ENCODE measurements around the gene ERCC8. TPM values are rescaled to one million over a fixed set of nuclear protein-coding genes. Genes with fewer than 3 reads are reported as not detected.

Gene ERCC8
- polyA plus RNA-seq, 3 donors = 5.5 to 16.8 (median 10.6) TPM

DNA sequence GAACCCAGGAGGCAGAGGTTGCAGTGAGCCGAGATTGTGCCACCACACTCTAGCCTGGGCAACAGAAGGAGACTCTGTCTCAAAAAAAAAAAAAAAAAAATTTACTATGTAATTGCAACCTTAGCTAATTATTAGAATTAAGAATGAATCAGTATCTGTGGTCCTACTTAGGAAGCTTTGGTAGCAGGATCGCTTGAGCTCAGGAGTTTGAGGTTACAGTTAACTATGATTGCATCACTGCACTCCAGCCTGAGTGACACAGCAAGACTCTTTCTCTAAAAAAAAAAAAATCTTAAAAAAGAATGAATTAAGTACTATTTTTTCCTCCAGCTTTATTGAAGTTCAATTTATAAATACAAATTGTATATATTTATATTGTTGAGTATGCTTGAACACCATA is 16.8 kb upstream of the ERCC8 start:
- H3K4me2 ChIP-seq (replicated peaks; ENCODE audit: extremely low read depth, low read length, poor library complexity, severe bottlenecking) = no peak overlapping the region
- peaks cover 0 to 6% of the 10 kb centered on the region in 2 donors for H3K9me3 ChIP-seq (replicated peaks in 1 of 2; ENCODE audit: control insufficient read depth in 1 of 2, insufficient read depth in 1 of 2, low read length in 2 of 2)
- H3K79me2 ChIP-seq (ENCODE audit: insufficient read depth, low read length) = no peaks in the 10 kb centered on the region
- no peak overlapping the region for H3K4me3 ChIP-seq (replicated peaks in 1 of 3; ENCODE audit: low read depth in 2 of 3, low read length in 3 of 3)
- no peak overlapping the region for H3K27ac ChIP-seq (ENCODE audit: low read depth in 1 of 2, low read length in 2 of 2)
- no peaks in the 10 kb centered on the region for H3K36me3 ChIP-seq (replicated peaks in 1 of 2; ENCODE audit: control insufficient read depth in 1 of 2, insufficient read depth in 2 of 2, low read length in 2 of 2)
- no peak overlapping the region for H3K27ac Mint-ChIP-seq
- no peak overlapping the region for H2AFZ ChIP-seq (ENCODE audit: insufficient read depth, low read depth, low read length, poor library complexity, severe bottlenecking)
- H4K20me1 ChIP-seq (ENCODE audit: insufficient read depth, low read length) = no peaks in the 10 kb centered on the region
- H3K36me3 Mint-ChIP-seq = no peaks in the 10 kb centered on the region
- no peak overlapping the region for H3K9ac ChIP-seq (ENCODE audit: insufficient read depth, low read length, poor library complexity, severe bottlenecking)
- no peaks in the 10 kb centered on the region for H3K27me3 ChIP-seq (ENCODE audit: control insufficient read depth in 2 of 2, insufficient read depth in 2 of 2, low read length in 2 of 2)
- intact Hi-C loops (cut with micrococcal nuclease) = no loop called here
- no peak for TF ChIP-seq CTCF (IDR thresholded peaks at IDR 0.05)
- peak; percentile 30 to 42 (median 33) for DNase-seq
- peaks cover 4 to 7% of the 10 kb centered on the region in 2 donors for H3K4me1 ChIP-seq (ENCODE audit: control insufficient read depth in 1 of 2, insufficient read depth in 2 of 2, low read length in 2 of 2)
- WGBS (ENCODE audit: insufficient coverage) = no CpG with 5 or more reads among the region's 2 CpGs
- H3K9me3 Mint-ChIP-seq = peaks cover 0 to 5% (median 5%) of the 10 kb centered on the region in 7 donors
- H3K4me1 Mint-ChIP-seq = peaks cover 4% of the 10 kb centered on the region
- no peak overlapping the region for H3K4me3 Mint-ChIP-seq
- H3K27me3 Mint-ChIP-seq (ENCODE audit: low read depth in 3 of 3) = no peaks in the 10 kb centered on the region

- Mint-ChIP-seq H3K9me3 (peaks cover 0 to 2% (median 0%) of the 10 kb centered on the region in 7 donors), H3K36me3 (no peaks in the 10 kb centered on the region), H3K4me3 (no peak overlapping the region), H3K27me3 (ENCODE audit: low read depth in 3 of 3) (no peaks in the 10 kb centered on the region), H3K27ac (no peak overlapping the region), H3K4me1 (peaks cover 4% of the 10 kb centered on the region)
- no peak overlapping the region for H3K27ac ChIP-seq (ENCODE audit: low read depth in 1 of 2, low read length in 2 of 2)
- no peak for DNase-seq
- no peaks in the 10 kb centered on the region for H3K36me3 ChIP-seq (replicated peaks in 1 of 2; ENCODE audit: control insufficient read depth in 1 of 2, insufficient read depth in 2 of 2, low read length in 2 of 2)
- H3K9me3 ChIP-seq (replicated peaks in 1 of 2; ENCODE audit: control insufficient read depth in 1 of 2, insufficient read depth in 1 of 2, low read length in 2 of 2) = no peaks in the 10 kb centered on the region
- H3K4me2 ChIP-seq (replicated peaks; ENCODE audit: extremely low read depth, low read length, poor library complexity, severe bottlenecking) = no peak overlapping the region
- H4K20me1 ChIP-seq (ENCODE audit: insufficient read depth, low read length) = no peaks in the 10 kb centered on the region
- intact Hi-C loops (cut with micrococcal nuclease) = no loop called here
- no peaks in the 10 kb centered on the region for H3K27me3 ChIP-seq (ENCODE audit: control insufficient read depth in 2 of 2, insufficient read depth in 2 of 2, low read length in 2 of 2)
- H2AFZ ChIP-seq (ENCODE audit: insufficient read depth, low read depth, low read length, poor library complexity, severe bottlenecking) = no peak overlapping the region
- WGBS (ENCODE audit: insufficient coverage) = no CpG with 5 or more reads among the region's 2 CpGs
- no peaks in the 10 kb centered on the region for H3K79me2 ChIP-seq (ENCODE audit: insufficient read depth, low read length)
- peak; percentile 67 for TF ChIP-seq CTCF (IDR thresholded peaks at IDR 0.05)
- no peak overlapping the region for H3K4me3 ChIP-seq (replicated peaks in 1 of 3; ENCODE audit: low read depth in 2 of 3, low read length in 3 of 3)
- H3K9ac ChIP-seq (ENCODE audit: insufficient read depth, low read length, poor library complexity, severe bottlenecking) = no peak overlapping the region
- peaks cover 4 to 7% of the 10 kb centered on the region in 2 donors for H3K4me1 ChIP-seq (ENCODE audit: control insufficient read depth in 1 of 2, insufficient read depth in 2 of 2, low read length in 2 of 2)
Measured at GRCh38 chr5:60960591-60960990, 15.7 kb upstream of the ERCC8 start.

Measured in CD14-positive monocyte (primary cell).